ENCODE data around the gene BMPR1B.

- TF ChIP-seq CTCF (IDR thresholded peaks at IDR 0.05; ENCODE audit: poor library complexity) (no peak), EZH2phosphoT487 (IDR thresholded peaks at IDR 0.05; ENCODE audit: low read depth, severe bottlenecking, unreplicated experiment) (no peak), EZH2 (IDR thresholded peaks at IDR 0.05; ENCODE audit: borderline replicate concordance) (no peak)
Observed at GRCh38 chr4:94968493-94968892, 210.7 kb downstream of the BMPR1B start.

Measured in hepatocyte (in vitro differentiated cells).